Measurements from ENCODE around the gene LRRC8D.
A peak's percentile ranks its signal among the peaks of the same experiment; 100 is the strongest.

Gene LRRC8D

DNA sequence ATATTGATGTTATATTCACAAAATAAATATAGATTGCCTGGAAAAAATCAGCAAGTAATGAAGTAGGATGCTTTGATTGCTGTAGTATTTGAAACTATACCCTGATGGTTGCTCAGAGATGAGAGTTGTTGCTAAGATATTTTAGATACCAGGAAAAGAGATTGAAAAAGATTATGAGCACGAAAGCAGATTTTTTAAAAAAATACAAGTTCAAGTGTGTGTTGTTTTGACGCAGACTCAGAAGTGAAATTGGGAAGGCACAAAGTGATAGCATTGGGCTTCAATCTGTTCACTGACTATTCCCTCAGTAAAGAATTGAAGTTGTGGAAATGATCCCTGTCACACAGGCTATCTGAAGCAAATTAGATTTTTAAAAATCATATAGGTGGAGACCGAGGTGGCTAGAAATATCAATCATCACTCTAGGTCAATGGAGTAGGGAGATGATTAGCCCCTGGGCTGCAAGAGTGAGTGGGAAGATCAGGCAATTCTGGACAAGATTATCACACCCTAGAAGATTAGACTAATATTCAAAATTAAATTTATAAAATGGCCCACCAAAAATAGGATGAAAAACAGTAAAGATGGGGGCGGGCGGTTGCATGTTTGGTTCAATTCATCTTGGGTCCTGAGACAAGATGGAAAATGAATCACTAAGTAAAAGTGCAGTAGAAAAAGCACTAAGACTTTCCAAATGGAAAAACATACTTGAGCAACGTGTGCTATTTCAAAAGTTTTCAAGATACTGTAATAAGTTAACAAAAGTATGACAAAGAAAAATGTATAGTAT is 41.5 kb upstream of the LRRC8D start (continued):
- TF ChIP-seq ZNF70 (CRISPR knock-in tag; IDR thresholded peaks at IDR 0.05) (no peak), PATZ1 (CRISPR knock-in tag; IDR thresholded peaks at IDR 0.05; ENCODE audit: borderline replicate concordance) (no peak), ARNTL (CRISPR knock-in tag; IDR thresholded peaks at IDR 0.05; ENCODE audit: borderline replicate concordance, low read depth) (no peak), ISL1 (CRISPR knock-in tag; IDR thresholded peaks at IDR 0.05) (no peak), TCF4 (CRISPR knock-in tag; IDR thresholded peaks at IDR 0.05; ENCODE audit: borderline replicate concordance) (no peak)

DNA sequence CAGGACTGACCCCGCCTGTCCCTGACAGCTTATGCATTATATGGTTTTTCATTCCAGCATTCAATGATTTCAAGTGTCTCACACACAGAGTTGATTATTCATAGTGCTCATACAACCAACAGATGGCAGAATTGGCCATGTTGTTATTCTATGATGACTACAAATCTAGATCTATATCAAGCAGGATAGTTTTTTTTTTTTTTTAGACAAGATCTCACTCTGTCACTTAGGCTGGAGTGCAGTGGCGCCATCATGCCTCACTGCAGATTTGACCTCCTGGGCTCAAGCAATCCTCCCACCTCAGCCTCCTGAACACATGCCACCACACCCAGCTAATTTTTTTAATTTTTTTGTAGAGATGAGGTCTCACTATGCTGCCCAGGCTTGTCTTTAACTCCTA is 40.1 kb upstream of the LRRC8D start:
- peak; percentile 97 for ATAC-seq
- TF ChIP-seq RARB (CRISPR knock-in tag; IDR thresholded peaks at IDR 0.05) (no peak), ISL1 (CRISPR knock-in tag; IDR thresholded peaks at IDR 0.05) (no peak), GLIS3 (CRISPR knock-in tag; IDR thresholded peaks at IDR 0.05) (no peak), SNAI2 (CRISPR knock-in tag; IDR thresholded peaks at IDR 0.05) (no peak), ZFP30 (CRISPR knock-in tag; IDR thresholded peaks at IDR 0.05) (no peak), ZFP3 (CRISPR knock-in tag; IDR thresholded peaks at IDR 0.05) (no peak), CREB5 (CRISPR knock-in tag; IDR thresholded peaks at IDR 0.05; ENCODE audit: low read depth) (no peak), ZNF565 (CRISPR knock-in tag; conservative IDR thresholded peaks at IDR 0.05; ENCODE audit: low read depth) (no peak), ZC3H10 (CRISPR knock-in tag; IDR thresholded peaks at IDR 0.05) (no peak), ESRRG (CRISPR knock-in tag; IDR thresholded peaks at IDR 0.05) (no peak), PATZ1 (CRISPR knock-in tag; IDR thresholded peaks at IDR 0.05; ENCODE audit: borderline replicate concordance) (no peak), TCF4 (CRISPR knock-in tag; IDR thresholded peaks at IDR 0.05; ENCODE audit: borderline replicate concordance) (no peak), CSDC2 (CRISPR knock-in tag; IDR thresholded peaks at IDR 0.05) (no peak), ZNF8 (CRISPR knock-in tag; IDR thresholded peaks at IDR 0.05) (no peak), TOX (CRISPR knock-in tag; IDR thresholded peaks at IDR 0.05; ENCODE audit: borderline replicate concordance) (no peak), ZNF70 (CRISPR knock-in tag; IDR thresholded peaks at IDR 0.05) (no peak), ARNTL (CRISPR knock-in tag; IDR thresholded peaks at IDR 0.05; ENCODE audit: borderline replicate concordance, low read depth) (no peak), BACH2 (CRISPR knock-in tag; IDR thresholded peaks at IDR 0.05; ENCODE audit: borderline replicate concordance) (no peak)
- TF ChIP-seq, protein P1, sequence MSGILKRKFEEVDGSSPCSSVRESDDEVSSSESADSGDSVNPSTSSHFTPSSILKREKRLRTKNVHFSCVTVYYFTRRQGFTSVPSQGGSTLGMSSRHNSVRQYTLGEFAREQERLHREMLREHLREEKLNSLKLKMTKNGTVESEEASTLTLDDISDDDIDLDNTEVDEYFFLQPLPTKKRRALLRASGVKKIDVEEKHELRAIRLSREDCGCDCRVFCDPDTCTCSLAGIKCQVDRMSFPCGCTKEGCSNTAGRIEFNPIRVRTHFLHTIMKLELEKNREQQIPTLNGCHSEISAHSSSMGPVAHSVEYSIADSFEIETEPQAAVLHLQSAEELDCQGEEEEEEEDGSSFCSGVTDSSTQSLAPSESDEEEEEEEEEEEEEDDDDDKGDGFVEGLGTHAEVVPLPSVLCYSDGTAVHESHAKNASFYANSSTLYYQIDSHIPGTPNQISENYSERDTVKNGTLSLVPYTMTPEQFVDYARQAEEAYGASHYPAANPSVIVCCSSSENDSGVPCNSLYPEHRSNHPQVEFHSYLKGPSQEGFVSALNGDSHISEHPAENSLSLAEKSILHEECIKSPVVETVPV (CRISPR knock-in tag; IDR thresholded peaks at IDR 0.05), result no peak

DNA sequence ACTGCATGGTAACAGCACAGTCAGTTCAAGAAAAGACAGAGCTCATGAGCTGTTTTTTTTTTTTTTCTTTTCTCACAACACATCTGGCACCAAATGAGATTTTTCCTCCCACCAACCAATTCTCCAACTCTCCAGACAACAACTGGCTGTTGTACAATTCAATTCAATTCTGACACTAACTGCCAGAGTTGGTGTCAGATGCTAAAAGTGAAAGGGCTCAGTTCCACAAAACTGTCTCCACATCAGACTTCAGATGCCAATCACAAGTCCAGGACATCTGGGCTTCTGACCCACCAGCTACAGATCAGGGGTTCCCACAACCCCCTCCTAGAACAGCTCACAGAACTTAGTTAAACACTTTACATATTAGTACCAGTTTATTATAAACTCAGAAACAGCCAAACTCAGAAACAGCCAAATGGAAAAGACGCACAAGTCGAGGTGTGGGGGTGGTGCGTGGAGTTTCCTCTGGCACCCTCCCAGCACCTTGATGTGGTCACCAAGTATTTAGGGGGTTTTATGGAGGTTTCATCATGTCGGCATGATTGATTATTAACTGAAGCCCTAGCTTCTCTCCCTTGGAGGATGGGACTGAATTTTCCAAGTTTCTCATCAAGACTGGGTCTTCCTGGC is 39.2 kb upstream of the LRRC8D start:
- TF ChIP-seq BACH2 (CRISPR knock-in tag; IDR thresholded peaks at IDR 0.05; ENCODE audit: borderline replicate concordance) (no peak), ZNF8 (CRISPR knock-in tag; IDR thresholded peaks at IDR 0.05) (no peak), PPARA (CRISPR knock-in tag; IDR thresholded peaks at IDR 0.05; ENCODE audit: borderline replicate concordance) (no peak), CREB5 (CRISPR knock-in tag; IDR thresholded peaks at IDR 0.05; ENCODE audit: low read depth) (no peak), CSDC2 (CRISPR knock-in tag; IDR thresholded peaks at IDR 0.05) (no peak)
- TF ChIP-seq, protein P2, sequence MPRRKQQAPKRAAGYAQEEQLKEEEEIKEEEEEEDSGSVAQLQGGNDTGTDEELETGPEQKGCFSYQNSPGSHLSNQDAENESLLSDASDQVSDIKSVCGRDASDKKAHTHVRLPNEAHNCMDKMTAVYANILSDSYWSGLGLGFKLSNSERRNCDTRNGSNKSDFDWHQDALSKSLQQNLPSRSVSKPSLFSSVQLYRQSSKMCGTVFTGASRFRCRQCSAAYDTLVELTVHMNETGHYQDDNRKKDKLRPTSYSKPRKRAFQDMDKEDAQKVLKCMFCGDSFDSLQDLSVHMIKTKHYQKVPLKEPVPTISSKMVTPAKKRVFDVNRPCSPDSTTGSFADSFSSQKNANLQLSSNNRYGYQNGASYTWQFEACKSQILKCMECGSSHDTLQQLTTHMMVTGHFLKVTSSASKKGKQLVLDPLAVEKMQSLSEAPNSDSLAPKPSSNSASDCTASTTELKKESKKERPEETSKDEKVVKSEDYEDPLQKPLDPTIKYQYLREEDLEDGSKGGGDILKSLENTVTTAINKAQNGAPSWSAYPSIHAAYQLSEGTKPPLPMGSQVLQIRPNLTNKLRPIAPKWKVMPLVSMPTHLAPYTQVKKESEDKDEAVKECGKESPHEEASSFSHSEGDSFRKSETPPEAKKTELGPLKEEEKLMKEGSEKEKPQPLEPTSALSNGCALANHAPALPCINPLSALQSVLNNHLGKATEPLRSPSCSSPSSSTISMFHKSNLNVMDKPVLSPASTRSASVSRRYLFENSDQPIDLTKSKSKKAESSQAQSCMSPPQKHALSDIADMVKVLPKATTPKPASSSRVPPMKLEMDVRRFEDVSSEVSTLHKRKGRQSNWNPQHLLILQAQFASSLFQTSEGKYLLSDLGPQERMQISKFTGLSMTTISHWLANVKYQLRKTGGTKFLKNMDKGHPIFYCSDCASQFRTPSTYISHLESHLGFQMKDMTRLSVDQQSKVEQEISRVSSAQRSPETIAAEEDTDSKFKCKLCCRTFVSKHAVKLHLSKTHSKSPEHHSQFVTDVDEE (CRISPR knock-in tag; IDR thresholded peaks at IDR 0.05), result no peak
- ATAC-seq, result no peak

Measured in SK-N-SH treated with all-trans-retinoic acid at 6 μM for 48 hours (cell line).